ENCODE data around the gene MARCO.

DNA sequence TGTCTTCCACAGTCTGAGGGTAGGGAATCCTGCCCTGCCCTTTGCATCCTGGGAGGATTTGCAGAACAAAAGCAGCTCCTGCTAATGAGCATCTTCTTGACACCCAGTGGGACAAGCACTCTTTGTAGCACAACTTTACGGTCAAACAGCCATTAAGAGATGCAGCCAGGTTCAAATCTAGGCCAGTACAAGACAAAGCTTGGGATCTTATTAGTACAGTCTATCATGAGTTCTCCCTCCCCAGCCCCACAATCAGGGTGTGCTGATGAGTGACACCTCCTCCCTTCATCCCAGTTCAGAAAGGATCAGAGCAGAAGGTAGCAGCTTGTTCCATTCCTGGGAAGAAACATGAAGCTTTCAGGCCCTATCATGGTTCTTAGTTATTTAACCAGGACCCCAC, 41.9 kb downstream of the MARCO start:
- TF ChIP-seq ATF7 (IDR thresholded peaks at IDR 0.05; ENCODE audit: low read depth) = no peak
- no peak for TF ChIP-seq CREB1 (IDR thresholded peaks at IDR 0.05; ENCODE audit: low read depth)
- TF ChIP-seq RAD21 (IDR thresholded peaks at IDR 0.05; ENCODE audit: insufficient read depth, low read depth, low read length) = no peak
- no peak for TF ChIP-seq CEBPB (IDR thresholded peaks at IDR 0.05; ENCODE audit: borderline replicate concordance in 1 of 2, low read depth in 2 of 2, low read length in 2 of 2)
- TF ChIP-seq CREM (IDR thresholded peaks at IDR 0.05; ENCODE audit: low read depth) = no peak
- no peak for TF ChIP-seq MXI1 (IDR thresholded peaks at IDR 0.05; ENCODE audit: low read depth, low read length)
- TF ChIP-seq, protein P1, sequence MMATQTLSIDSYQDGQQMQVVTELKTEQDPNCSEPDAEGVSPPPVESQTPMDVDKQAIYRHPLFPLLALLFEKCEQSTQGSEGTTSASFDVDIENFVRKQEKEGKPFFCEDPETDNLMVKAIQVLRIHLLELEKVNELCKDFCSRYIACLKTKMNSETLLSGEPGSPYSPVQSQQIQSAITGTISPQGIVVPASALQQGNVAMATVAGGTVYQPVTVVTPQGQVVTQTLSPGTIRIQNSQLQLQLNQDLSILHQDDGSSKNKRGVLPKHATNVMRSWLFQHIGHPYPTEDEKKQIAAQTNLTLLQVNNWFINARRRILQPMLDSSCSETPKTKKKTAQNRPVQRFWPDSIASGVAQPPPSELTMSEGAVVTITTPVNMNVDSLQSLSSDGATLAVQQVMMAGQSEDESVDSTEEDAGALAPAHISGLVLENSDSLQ (IDR thresholded peaks at IDR 0.05) = no peak
